GM12891 (cell line): Measurements from ENCODE around the gene PCK1.

ENCODE experiments used
- PAX5 ChIP-seq: IDR thresholded peaks from 2 replicates; pipeline ENCODE4 v1.6.1; 2011; ENCODE audit warnings: low read length, moderate library complexity, mild to moderate bottlenecking; ENCODE audit not compliant: insufficient read depth, severe bottlenecking
- POLR2AphosphoS5 ChIP-seq: IDR thresholded peaks from 2 replicates; pipeline ENCODE4 v1.6.1; 2011; ENCODE audit warnings: low read depth, low read length, control low read depth

GRCh38 chr20:57586943-57587277 lies 26.0 kb downstream of the PCK1 start:
- TF ChIP-seq PAX5 (no peak), POLR2AphosphoS5 (no peak)
